CD8-positive, alpha-beta memory T cell (primary cell): ENCODE measurements around the gene AMMECR1. TPM values are rescaled to one million over a fixed set of nuclear protein-coding genes. Genes with fewer than 3 reads are reported as not detected.

ENCODE experiments used
- CTCF ChIA-PET: fragments of 350-600 bp; sonication (Branson Sonifier 250); formaldehyde crosslinking; loops from one replicate; lab custom pipeline; 2021; ENCODE audit warnings: antibody characterized with exemption; lab: Charles Lee
- POLR2A ChIA-PET: fragments of 350-600 bp; sonication (Branson Sonifier 250); formaldehyde crosslinking; loops from one replicate; lab custom pipeline; 2021; ENCODE audit warnings: antibody characterized with exemption; lab: Charles Lee
- DNase-seq, 5 donors: peaks; one replicate each; pipeline versions ENCODE4 v3.0.0 to v3.0.0-alpha.2; 2020 to 2022; ENCODE audit warnings: mixed read lengths in 1 of 5
- H3K27ac ChIP-seq: one replicate; pipeline ENCODE4 v1.7.0; 2013; ENCODE audit warnings: low read depth, mild to moderate bottlenecking, low read length, moderate library complexity
- H3K27me3 ChIP-seq: 2 replicates; pipeline ENCODE4 v1.7.0; 2013; ENCODE audit warnings: low read length, mild to moderate bottlenecking; ENCODE audit not compliant: insufficient read depth, poor library complexity, severe bottlenecking
- H3K36me3 ChIP-seq: 2 replicates; pipeline ENCODE4 v1.7.0; 2013; ENCODE audit warnings: mild to moderate bottlenecking, low read length, moderate library complexity; ENCODE audit not compliant: insufficient read depth
- H3K4me1 ChIP-seq: 2 replicates; pipeline ENCODE4 v1.7.0; 2013; ENCODE audit warnings: mild to moderate bottlenecking, low read length, moderate library complexity; ENCODE audit not compliant: insufficient read depth
- H3K4me3 ChIP-seq: 2 replicates; pipeline ENCODE4 v1.7.0; 2013; ENCODE audit warnings: mild to moderate bottlenecking, low read length
- H3K9me3 ChIP-seq: 2 replicates; pipeline ENCODE4 v1.7.0; 2013; ENCODE audit warnings: mild to moderate bottlenecking, low read length
- H3K27ac Mint-ChIP-seq, 8 donors: one replicate each; pipeline ENCODE4 v1.8.0; 2020 to 2021; ENCODE audit warnings: mixed read lengths in 8 of 8, mild to moderate bottlenecking in 6 of 8, inconsistent platforms in 3 of 8, moderate library complexity in 3 of 8
- H3K27me3 Mint-ChIP-seq, 2 donors: one replicate each; pipeline ENCODE4 v1.8.0; 2020 to 2021; ENCODE audit warnings: mixed read lengths in 2 of 2, mild to moderate bottlenecking in 1 of 2, moderate library complexity in 1 of 2
- H3K36me3 Mint-ChIP-seq, 3 donors: one replicate each; pipeline ENCODE4 v1.8.0; 2020 to 2021; ENCODE audit warnings: mixed read lengths in 3 of 3, inconsistent platforms in 1 of 3, mild to moderate bottlenecking in 1 of 3
- H3K4me1 Mint-ChIP-seq, 3 donors: one replicate each; pipeline ENCODE4 v1.8.0; 2020 to 2021; ENCODE audit warnings: mixed read lengths in 3 of 3, inconsistent platforms in 1 of 3, mild to moderate bottlenecking in 1 of 3
- H3K4me3 Mint-ChIP-seq, 7 donors: one replicate each; pipeline ENCODE4 v1.8.0; 2020 to 2021; ENCODE audit warnings: mixed read lengths in 7 of 7, mild to moderate bottlenecking in 6 of 7, moderate library complexity in 4 of 7, inconsistent platforms in 2 of 7
- H3K9me3 Mint-ChIP-seq, 5 donors: one replicate each; pipeline ENCODE4 v1.8.0; 2020 to 2022; ENCODE audit warnings: mixed read lengths in 5 of 5, mild to moderate bottlenecking in 3 of 5, moderate library complexity in 2 of 5, inconsistent platforms in 1 of 5
- polyA plus RNA-seq: library from polyadenylated mRNA; unstranded; fragments of 300-500 nt; fragmentation: Illumina TruSeq; gene quantifications from one replicate; pipeline ENCODE4 v1.2.3, GENCODE V29; 2021
- total RNA-seq, 2 experiments: library from RNA; stranded (reverse); gene quantifications; one replicate each; pipeline ENCODE4 v1.2.3, GENCODE V29; 2021

AMMECR1 gene
- total RNA-seq (10 to 100 TPM; 16.3 to 16.6 TPM), polyA plus RNA-seq (8.0 TPM)

- Histone ChIP-seq H3K27ac (peak within 1 kb of the TSS; percentile 79), H3K4me3 (peak within 1 kb of the TSS; percentile 78), H3K36me3 (no peaks in the 10 kb centered on the region), H3K27me3 (no peaks in the 10 kb centered on the region), H3K9me3 (no peaks in the 10 kb centered on the region), H3K4me1 (peaks cover 14% of the 10 kb centered on the region)
- ChIA-PET POLR2A (interaction anchor here (1.0 to 2.2 kb wide), 4 partner anchors 11 to 113 kb away, joined by 3 to 11 read pairs (median 4); no protein-coding TSS in a partner anchor), CTCF (interaction anchor here (1.1 to 2.3 kb wide), 3 partner anchors 150 to 161 kb away, joined by 4 to 10 read pairs (median 6); no protein-coding TSS in a partner anchor)
- peak; percentile 70 to 87 (median 81) for DNase-seq
- Mint-ChIP-seq H3K9me3 (no peaks in the 10 kb centered on the region), H3K36me3 (peaks cover 0 to 12% (median 0%) of the 10 kb centered on the region in 3 donors), H3K27me3 (peaks cover 0 to 7% of the 10 kb centered on the region in 2 donors), H3K4me1 (peaks cover 30 to 54% (median 44%) of the 10 kb centered on the region in 3 donors), H3K27ac (peak within 1 kb of the TSS; percentile 93 to 97 (median 96)), H3K4me3 (peak within 1 kb of the TSS; percentile 87 to 100 (median 93))
Measured at GRCh38 chrX:110317820-110318663, at the start of gene AMMECR1. Gene AMMECR1 (minus strand): TSS chrX:110318085. CDS start chrX:110318071, 14 bp downstream.

- POLR2A ChIA-PET = no interaction called here
- CTCF ChIA-PET = no interaction called here
- no peak overlapping the region for H3K4me3 ChIP-seq
- no peaks in the 10 kb centered on the region for H3K36me3 ChIP-seq
- Mint-ChIP-seq H3K4me3 (no peak overlapping the region), H3K36me3 (no peaks in the 10 kb centered on the region), H3K27me3 (peaks cover 0 to 3% of the 10 kb centered on the region in 2 donors), H3K27ac (no peak overlapping the region), H3K9me3 (no peaks in the 10 kb centered on the region), H3K4me1 (no peaks in the 10 kb centered on the region)
- no peak overlapping the region for H3K27ac ChIP-seq
- no peaks in the 10 kb centered on the region for H3K9me3 ChIP-seq
- H3K4me1 ChIP-seq = no peaks in the 10 kb centered on the region
- H3K27me3 ChIP-seq = no peaks in the 10 kb centered on the region
- no peak for DNase-seq
Measured at GRCh38 chrX:110363244-110363643, 45.4 kb upstream of the AMMECR1 start.

- H3K27ac Mint-ChIP-seq = no peak overlapping the region
- Histone ChIP-seq H3K27me3 (no peaks in the 10 kb centered on the region), H3K9me3 (no peaks in the 10 kb centered on the region), H3K27ac (no peak overlapping the region), H3K4me3 (no peak overlapping the region), H3K36me3 (no peaks in the 10 kb centered on the region), H3K4me1 (no peaks in the 10 kb centered on the region)
- no peaks in the 10 kb centered on the region for H3K36me3 Mint-ChIP-seq
- no peak for DNase-seq
- no peaks in the 10 kb centered on the region for H3K4me1 Mint-ChIP-seq
- H3K9me3 Mint-ChIP-seq = peaks cover 0 to 4% (median 0%) of the 10 kb centered on the region in 5 donors
- ChIA-PET POLR2A (no interaction called here), CTCF (no interaction called here)
- H3K4me3 Mint-ChIP-seq = no peak overlapping the region
- peaks cover 6 to 8% of the 10 kb centered on the region in 2 donors for H3K27me3 Mint-ChIP-seq
Measured at GRCh38 chrX:110359273-110359672, 41.4 kb upstream of the AMMECR1 start.

GRCh38 chrX:110358548-110358947, 40.7 kb upstream of the AMMECR1 start, which contains the start of gene RTL9:
Gene RTL9 (plus strand): TSS chrX:110358848. CDS start chrX:110450618, 91,770 bp downstream.
- POLR2A ChIA-PET = no interaction called here

GRCh38 chrX:110346681-110347080, 28.8 kb upstream of the AMMECR1 start:
- Mint-ChIP-seq H3K9me3 (no peaks in the 10 kb centered on the region), H3K27me3 (no peaks in the 10 kb centered on the region), H3K4me1 (no peaks in the 10 kb centered on the region), H3K27ac (no peak overlapping the region), H3K36me3 (peaks cover 0 to 2% (median 0%) of the 10 kb centered on the region in 3 donors), H3K4me3 (no peak overlapping the region)
- Histone ChIP-seq H3K36me3 (no peaks in the 10 kb centered on the region), H3K4me3 (no peak overlapping the region), H3K27me3 (no peaks in the 10 kb centered on the region), H3K9me3 (no peaks in the 10 kb centered on the region), H3K4me1 (no peaks in the 10 kb centered on the region), H3K27ac (no peak overlapping the region)
- ChIA-PET CTCF (no interaction called here), POLR2A (no interaction called here)
- no peak for DNase-seq

More at GRCh38 chrX:110358548-110358947, 40.7 kb upstream of the AMMECR1 start, which contains the start of gene RTL9:
- H3K4me1 ChIP-seq = no peaks in the 10 kb centered on the region
- H3K9me3 ChIP-seq = no peaks in the 10 kb centered on the region
- no peak for DNase-seq
- no peaks in the 10 kb centered on the region for H3K36me3 ChIP-seq
- CTCF ChIA-PET = no interaction called here
- no peak within 1 kb of the TSS for H3K27ac ChIP-seq
- Mint-ChIP-seq H3K9me3 (peaks cover 0 to 4% (median 0%) of the 10 kb centered on the region in 5 donors), H3K27ac (no peak within 1 kb of the TSS), H3K4me3 (no peak within 1 kb of the TSS), H3K27me3 (peaks cover 6 to 8% of the 10 kb centered on the region in 2 donors), H3K36me3 (no peaks in the 10 kb centered on the region), H3K4me1 (no peaks in the 10 kb centered on the region)
- no peaks in the 10 kb centered on the region for H3K27me3 ChIP-seq
- H3K4me3 ChIP-seq = no peak within 1 kb of the TSS

GRCh38 chrX:110341189-110342035, 23.5 kb upstream of the AMMECR1 start:
- CTCF ChIA-PET = no interaction called here
- H3K9me3 ChIP-seq = no peaks in the 10 kb centered on the region
- H3K4me1 ChIP-seq = no peaks in the 10 kb centered on the region
- no peaks in the 10 kb centered on the region for H3K36me3 ChIP-seq
- Mint-ChIP-seq H3K27ac (peak overlapping the region in 1 of 8 donors; percentile 22), H3K36me3 (peaks cover 0 to 2% (median 0%) of the 10 kb centered on the region in 3 donors), H3K4me1 (peaks cover 2 to 8% (median 5%) of the 10 kb centered on the region in 3 donors), H3K4me3 (peak overlapping the region in 4 of 7 donors; percentile 12 to 52 (median 32)), H3K27me3 (peaks cover 0 to 3% of the 10 kb centered on the region in 2 donors), H3K9me3 (no peaks in the 10 kb centered on the region)
- H3K4me3 ChIP-seq = no peak overlapping the region
- DNase-seq = no peak
- POLR2A ChIA-PET = no interaction called here
- no peak overlapping the region for H3K27ac ChIP-seq
- H3K27me3 ChIP-seq = no peaks in the 10 kb centered on the region

GRCh38 chrX:110338935-110339334, 21.1 kb upstream of the AMMECR1 start:
- no peaks in the 10 kb centered on the region for H3K4me1 ChIP-seq
- H3K4me3 Mint-ChIP-seq = no peak overlapping the region
- no peak overlapping the region for H3K4me3 ChIP-seq
- POLR2A ChIA-PET = no interaction called here
- no peak overlapping the region for H3K27ac ChIP-seq
- peaks cover 3 to 5% of the 10 kb centered on the region in 2 donors for H3K27me3 Mint-ChIP-seq
- no peaks in the 10 kb centered on the region for H3K36me3 ChIP-seq
- no peak overlapping the region for H3K27ac Mint-ChIP-seq
- no peaks in the 10 kb centered on the region for H3K27me3 ChIP-seq
- DNase-seq = no peak
- H3K9me3 ChIP-seq = no peaks in the 10 kb centered on the region
- H3K4me1 Mint-ChIP-seq = peaks cover 2 to 8% (median 5%) of the 10 kb centered on the region in 3 donors
- no peaks in the 10 kb centered on the region for H3K9me3 Mint-ChIP-seq
- H3K36me3 Mint-ChIP-seq = peaks cover 0 to 2% (median 0%) of the 10 kb centered on the region in 3 donors
- CTCF ChIA-PET = no interaction called here
